ENCODE data around the gene ZNF764. TPM values are rescaled to one million over a fixed set of nuclear protein-coding genes. Genes with fewer than 3 reads are reported as not detected.
A peak's percentile ranks its signal among the peaks of the same experiment; 100 is the strongest.

The ZNF764 gene
- total and polyA plus RNA-seq, 4 donors = 1.6 to 6.8 (median 4.2) TPM

GRCh38 chr16:30558789-30559377, 709 bp upstream of the ZNF764 start:
- no peak for TF ChIP-seq FOXA2 (IDR thresholded peaks at IDR 0.05)
- no peak for TF ChIP-seq JUND (IDR thresholded peaks at IDR 0.05)
- no peak for TF ChIP-seq YY1 (IDR thresholded peaks at IDR 0.05)
- TF ChIP-seq GABPA (IDR thresholded peaks at IDR 0.05 in 1 of 2, conservative IDR thresholded peaks at IDR 0.05 in 1 of 2) = no peak
- TF ChIP-seq ZBTB33 (IDR thresholded peaks at IDR 0.05) = no peak
- no peak for TF ChIP-seq CTCF (IDR thresholded peaks at IDR 0.05; ENCODE audit: low read depth, low read length, missing input control)
- TF ChIP-seq EGR1 (IDR thresholded peaks at IDR 0.05; ENCODE audit: low read depth in 2 of 2) = no peak
- TF ChIP-seq RXRA (IDR thresholded peaks at IDR 0.05) = no peak
- TF ChIP-seq ATF3 (IDR thresholded peaks at IDR 0.05) = no peak
- TF ChIP-seq FOXA1 (IDR thresholded peaks at IDR 0.05) = no peak
- no peak for TF ChIP-seq NR2F2 (IDR thresholded peaks at IDR 0.05)
- Histone ChIP-seq H3K36me3 (ENCODE audit: control insufficient read depth in 4 of 4, insufficient read depth in 3 of 4, low read depth in 1 of 4, low read length in 3 of 4) (peaks cover 2 to 10% (median 5%) of the 10 kb centered on the region in 4 donors), H3K9ac (ENCODE audit: low read depth in 1 of 2, low read length in 2 of 2) (no peak overlapping the region), H3K4me1 (ENCODE audit: control insufficient read depth in 4 of 4, insufficient read depth in 4 of 4, low read length in 3 of 4) (peaks cover 2 to 18% (median 10%) of the 10 kb centered on the region in 4 donors), H3K27me3 (ENCODE audit: control insufficient read depth in 4 of 4, insufficient read depth in 4 of 4, low read length in 3 of 4) (no peaks in the 10 kb centered on the region), H3K27ac (ENCODE audit: low read depth in 1 of 2, low read length in 2 of 2) (peak overlapping the region; percentile 91 to 94), H3K4me3 (ENCODE audit: low read depth in 1 of 3, low read length in 3 of 3) (peak overlapping the region in 2 of 3 donors; percentile 25 to 46), H3K9me3 (ENCODE audit: control insufficient read depth in 4 of 4, low read length in 3 of 4) (no peaks in the 10 kb centered on the region)
- no peak for DNase-seq (ENCODE audit: low spot score)
- 82% methylated on average over 21 of the region's 21 CpGs for WGBS

GRCh38 chr16:30557707-30557956, 542 bp downstream of the ZNF764 start:
- Histone ChIP-seq H3K9ac (ENCODE audit: low read depth in 1 of 2, low read length in 2 of 2) (peak overlapping the region; percentile 44 to 52), H3K4me1 (ENCODE audit: control insufficient read depth in 4 of 4, insufficient read depth in 4 of 4, low read length in 3 of 4) (peaks cover 2 to 21% (median 11%) of the 10 kb centered on the region in 4 donors), H3K36me3 (ENCODE audit: control insufficient read depth in 4 of 4, insufficient read depth in 3 of 4, low read depth in 1 of 4, low read length in 3 of 4) (peaks cover 6 to 11% (median 8%) of the 10 kb centered on the region in 4 donors), H3K27ac (ENCODE audit: low read depth in 1 of 2, low read length in 2 of 2) (peak overlapping the region; percentile 91 to 94), H3K9me3 (ENCODE audit: control insufficient read depth in 4 of 4, low read length in 3 of 4) (no peaks in the 10 kb centered on the region), H3K27me3 (ENCODE audit: control insufficient read depth in 4 of 4, insufficient read depth in 4 of 4, low read length in 3 of 4) (no peaks in the 10 kb centered on the region), H3K4me3 (ENCODE audit: low read depth in 1 of 3, low read length in 3 of 3) (peak overlapping the region; percentile 68 to 83 (median 68))
- TF ChIP-seq RAD21 (IDR thresholded peaks at IDR 0.05) (no peak), RXRA (IDR thresholded peaks at IDR 0.05) (no peak), REST (IDR thresholded peaks at IDR 0.05) (no peak), CTCF (IDR thresholded peaks at IDR 0.05; ENCODE audit: low read depth, low read length, missing input control) (no peak), HNF4G (IDR thresholded peaks at IDR 0.05) (no peak)
- DNase-seq (ENCODE audit: low spot score) = no peak
- 0% methylated on average over 17 of the region's 17 CpGs for WGBS
